CD4-positive, alpha-beta T cell treated with Interleukin-6 for 4 hours (primary cell): ENCODE measurements around the gene MADCAM1.
A peak's percentile ranks its signal among the peaks of the same experiment; 100 is the strongest.
"Not testable (repeated sequence)": the region's sequence is repeated elsewhere in the genome, so short reads cannot be mapped to it uniquely, and the experiment has no call there.

Experiments used
- DNase-seq: peaks from one replicate; pipeline ENCODE4 v3.0.0-alpha.2; 2020; ENCODE audit warnings: mixed read lengths

MADCAM1 gene

GRCh38 chr19:465056-465816 lies 31.1 kb upstream of the MADCAM1 start:
- no peak for DNase-seq

DNA sequence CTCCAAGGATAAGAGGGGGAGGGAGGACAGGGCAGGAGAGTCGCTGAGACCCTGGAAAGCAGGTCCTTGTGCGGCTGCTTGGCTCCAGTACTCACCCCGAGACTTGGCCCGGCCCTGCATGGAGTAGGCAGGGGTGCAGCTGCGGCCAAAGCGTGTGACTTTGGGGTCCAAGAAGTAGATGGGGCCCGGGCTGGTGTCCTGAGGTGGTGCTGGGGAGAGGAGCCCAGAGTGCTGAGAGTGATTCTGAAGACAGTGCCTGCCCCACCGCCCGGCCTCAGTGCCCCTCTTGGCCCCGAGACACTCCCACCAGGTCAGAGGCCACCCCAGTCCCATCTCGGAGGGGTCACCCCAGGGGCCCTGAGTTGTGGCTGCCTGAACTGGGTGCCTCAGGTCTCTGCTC lies 28.7 kb upstream of the MADCAM1 start:
- no peak for DNase-seq

DNA sequence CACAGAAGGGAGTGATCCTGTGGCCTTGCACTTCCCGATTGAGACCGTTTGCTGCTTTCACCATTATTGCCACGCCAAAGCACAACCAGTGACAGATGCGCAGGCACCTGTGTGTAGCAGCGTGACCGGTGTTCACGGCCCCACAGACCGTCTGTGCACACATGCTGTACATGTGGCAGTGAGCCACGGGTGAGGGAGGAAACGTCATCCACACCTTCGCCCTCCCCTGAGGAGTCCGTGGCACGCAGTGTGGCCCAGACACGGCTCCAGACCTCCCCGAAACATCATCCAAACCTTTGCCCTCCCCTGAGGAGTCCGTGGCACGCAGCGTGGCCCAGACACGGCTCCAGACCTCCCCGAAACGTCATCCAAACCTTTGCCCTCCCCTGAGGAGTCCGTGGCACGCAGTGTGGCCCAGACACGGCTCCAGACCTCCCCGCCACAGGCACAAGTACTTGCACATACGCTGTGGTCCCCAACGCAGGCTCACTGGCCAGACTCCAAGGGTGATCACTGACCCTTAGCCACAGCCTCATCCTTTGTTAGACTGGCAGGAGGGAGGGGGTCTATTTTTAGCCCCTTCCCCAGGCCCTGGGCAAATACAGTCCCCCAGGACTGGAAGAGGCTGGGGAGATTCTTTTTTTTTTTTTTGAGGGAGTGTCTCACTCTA lies 27.6 kb upstream of the MADCAM1 start:
- no peak for DNase-seq

DNA sequence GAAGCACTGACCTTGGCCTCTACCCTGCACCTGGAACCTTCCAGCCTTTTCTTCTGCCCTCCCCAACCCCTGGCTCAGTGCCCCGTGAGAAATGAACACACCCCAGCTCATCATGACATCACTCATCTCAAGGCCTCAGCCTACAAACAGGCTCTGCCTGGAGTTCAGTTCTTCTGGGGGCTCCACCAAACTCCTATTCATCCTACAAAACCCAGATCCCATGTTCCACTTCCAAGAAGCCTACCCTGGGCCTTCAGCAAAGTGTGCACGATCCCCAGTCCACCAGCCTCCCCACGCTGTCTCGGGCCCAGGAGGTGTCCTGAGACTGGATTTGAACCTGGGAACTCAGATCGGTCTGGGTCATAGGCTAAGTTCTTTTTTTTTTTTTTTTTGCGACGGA lies 26.5 kb upstream of the MADCAM1 start:
- no peak for DNase-seq

- no peak for DNase-seq
Observed at GRCh38 chr19:470701-471100, 25.6 kb upstream of the MADCAM1 start.

DNA sequence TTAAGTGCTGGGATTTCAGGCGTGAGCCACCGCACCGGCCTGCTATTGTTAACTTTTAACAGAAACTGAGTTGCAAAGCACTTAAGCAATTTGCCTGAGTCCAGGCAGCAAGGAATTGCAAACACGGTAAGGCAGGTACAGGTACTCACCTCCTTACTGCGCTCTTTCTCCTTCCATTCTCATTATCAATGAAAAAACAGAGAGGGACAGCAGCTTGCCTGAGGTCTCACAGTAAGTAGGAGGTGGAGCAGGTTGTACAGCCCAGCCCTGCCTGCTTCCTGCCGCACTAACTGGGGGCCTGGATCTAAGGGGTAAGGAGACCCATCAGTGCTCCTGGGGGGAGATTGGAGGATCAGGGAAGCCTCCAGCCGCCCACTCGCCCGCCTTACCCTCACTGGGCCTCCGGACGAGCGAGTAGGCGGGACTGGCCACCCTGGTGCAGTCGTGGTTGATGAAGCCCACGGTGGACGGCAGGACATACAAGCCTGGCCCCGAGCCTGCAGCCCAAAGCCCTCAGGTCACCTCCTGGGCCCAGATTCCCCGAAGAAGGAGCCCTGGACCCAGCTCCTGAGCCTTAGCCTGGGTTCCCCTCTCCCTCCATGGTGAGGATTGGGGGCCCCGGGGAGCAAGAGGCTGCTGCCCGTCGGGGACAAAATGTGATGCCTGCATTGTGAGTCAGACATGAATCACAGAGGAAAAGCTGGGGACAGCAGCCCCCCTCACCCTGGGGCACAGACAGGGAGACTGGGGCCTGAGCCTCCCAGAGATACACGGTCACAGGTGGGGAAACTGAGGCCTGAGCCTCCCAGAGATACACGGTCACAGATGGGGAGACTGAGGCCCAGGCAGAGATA lies 24.1 kb upstream of the MADCAM1 start:
- no peak for DNase-seq

DNA sequence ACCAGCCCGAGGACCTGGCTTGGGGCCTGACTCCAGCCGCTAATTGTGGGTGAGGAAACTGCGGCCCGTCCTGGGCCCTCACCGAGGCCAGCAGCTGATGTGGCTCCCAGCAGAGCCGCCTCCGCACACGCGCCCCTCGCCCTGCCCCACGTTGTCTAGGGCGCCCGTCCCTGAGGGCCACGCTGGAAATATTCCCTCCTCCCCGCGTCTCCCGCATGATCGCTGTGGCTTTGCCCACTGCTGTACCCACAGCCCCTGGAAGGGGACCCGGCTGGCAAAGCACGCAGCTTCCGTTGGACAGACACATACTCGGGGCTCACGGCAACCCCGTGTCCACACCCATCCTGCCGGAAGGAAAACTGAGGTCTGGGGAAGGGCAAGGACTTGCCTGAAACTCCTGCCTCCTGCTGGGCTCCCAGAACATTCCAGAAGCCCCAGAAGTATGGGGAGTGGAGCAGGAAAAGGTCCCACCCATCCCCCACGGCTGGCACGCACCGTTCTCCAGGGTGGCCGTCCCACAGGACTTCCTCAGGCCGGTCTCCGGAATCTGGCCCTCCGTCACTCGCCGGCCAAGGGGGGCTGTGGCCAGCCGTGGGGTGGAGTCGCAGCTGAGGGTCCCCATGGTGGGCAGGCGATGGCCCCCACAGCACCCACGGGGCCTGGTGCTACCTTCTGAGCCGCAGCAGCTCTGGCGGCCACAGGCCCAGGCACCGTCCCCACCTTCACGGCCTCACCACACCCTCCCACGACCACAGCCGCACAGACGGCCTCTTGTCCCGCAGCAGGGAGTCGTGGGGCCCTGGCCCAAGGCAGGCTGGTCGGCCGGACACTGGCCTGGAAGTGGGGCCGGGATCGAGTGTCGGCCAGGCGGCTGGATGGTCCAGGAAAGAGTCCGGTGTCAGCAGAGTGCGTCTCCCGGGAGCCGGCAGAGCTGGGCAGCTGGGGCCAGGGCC lies 21.9 kb upstream of the MADCAM1 start:
- no peak for DNase-seq

GRCh38 chr19:475360-475759 lies 20.9 kb upstream of the MADCAM1 start:
- DNase-seq = no peak

DNA sequence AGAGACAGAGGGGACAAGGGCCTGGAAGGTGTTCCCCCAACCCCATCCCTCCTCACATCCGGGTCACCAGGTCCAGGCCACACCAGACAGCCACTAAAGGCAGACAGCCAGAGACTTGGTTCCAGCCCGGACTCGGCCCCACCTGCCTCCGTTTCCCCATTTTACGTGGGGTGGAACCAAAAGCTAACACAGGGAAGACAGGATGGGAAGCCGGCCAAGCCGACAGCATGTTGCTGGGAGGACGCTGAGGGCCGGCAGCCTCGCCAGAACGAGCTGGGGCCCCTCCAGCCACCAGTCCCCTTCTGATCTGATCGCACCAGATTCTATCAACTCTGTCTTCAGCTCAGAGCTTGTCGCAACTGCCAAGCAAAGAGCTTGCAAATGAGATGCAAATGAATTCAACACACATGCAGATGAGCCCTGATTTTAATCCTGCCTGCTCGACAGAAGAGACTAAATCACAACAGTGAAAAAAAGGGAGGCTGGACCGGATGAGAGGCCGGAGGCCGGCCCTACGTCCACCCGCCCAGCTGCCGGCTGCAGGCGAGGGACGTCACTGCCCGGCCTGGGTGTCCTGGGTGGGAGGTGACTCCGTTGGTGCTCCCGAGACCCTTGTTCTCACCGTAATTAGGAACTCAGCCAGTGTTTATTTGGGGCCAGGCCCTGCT lies 17.9 kb upstream of the MADCAM1 start:
- DNase-seq = no peak

GRCh38 chr19:478976-479375 lies 17.3 kb upstream of the MADCAM1 start:
- DNase-seq = no peak

- DNase-seq = peak; percentile 56
Observed at GRCh38 chr19:480016-480855, 16.1 kb upstream of the MADCAM1 start.

GRCh38 chr19:481100-481499 lies 15.2 kb upstream of the MADCAM1 start:
- DNase-seq = not testable (repeated sequence)

- no peak for DNase-seq
Observed at GRCh38 chr19:482186-483041, 13.9 kb upstream of the MADCAM1 start.

GRCh38 chr19:483332-484072 lies 12.8 kb upstream of the MADCAM1 start:
- DNase-seq = no peak

GRCh38 chr19:484494-484893 lies 11.8 kb upstream of the MADCAM1 start:
- no peak for DNase-seq

DNA sequence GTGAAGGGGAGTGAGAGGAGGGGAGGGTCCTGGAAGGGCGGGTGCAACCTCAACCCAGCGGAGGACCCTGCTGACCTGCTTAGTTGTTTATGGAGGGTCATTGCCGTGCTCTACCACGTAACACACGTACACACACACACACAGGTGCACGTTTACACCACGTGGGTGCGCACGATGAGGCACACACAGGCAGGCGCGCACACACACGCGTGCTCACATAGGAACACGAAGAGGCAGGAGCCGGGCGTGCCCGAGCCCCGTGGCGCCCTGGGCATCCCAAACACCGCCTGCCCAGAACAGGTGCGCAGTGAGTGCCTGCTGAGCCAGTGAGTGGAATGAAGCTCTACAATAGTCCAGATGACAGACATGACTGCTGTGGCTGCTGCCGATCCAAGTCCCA lies 11.2 kb upstream of the MADCAM1 start:
- DNase-seq = no peak

DNA sequence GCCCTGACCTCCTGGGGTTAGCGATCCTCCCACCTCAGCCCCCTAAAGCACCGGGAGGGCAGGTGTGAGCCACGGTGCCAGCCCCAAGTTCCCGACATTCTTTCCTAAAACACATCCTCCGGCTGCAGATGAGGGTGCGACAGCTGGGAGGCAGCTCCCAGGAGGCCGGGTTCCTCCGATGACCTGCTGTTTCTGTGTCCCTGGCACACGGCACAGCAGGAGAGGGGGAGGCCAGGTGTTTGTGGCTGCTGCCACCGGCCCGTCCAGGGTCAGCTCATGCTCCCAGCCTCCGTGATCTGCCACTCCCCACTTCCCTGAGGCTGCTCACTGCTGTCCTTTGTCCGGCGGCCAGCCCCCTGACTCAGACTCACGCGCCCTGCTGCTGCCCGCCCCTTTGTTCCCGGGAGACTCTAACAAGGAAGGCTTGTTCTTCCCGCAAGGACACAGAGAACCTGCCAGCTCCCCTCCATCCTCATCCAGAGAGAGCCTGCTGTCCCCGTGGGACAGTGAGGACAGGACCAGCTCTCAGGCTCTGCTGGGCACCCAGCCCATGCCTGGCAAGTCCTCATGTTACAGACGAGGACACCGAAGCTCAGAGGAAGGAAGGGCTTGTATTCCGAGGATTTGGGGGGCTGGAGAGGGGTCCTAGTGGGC lies 10.6 kb upstream of the MADCAM1 start:
- DNase-seq = no peak
